GM12878 (cell line): ENCODE data around the gene C16orf87. TPM values are rescaled to one million over a fixed set of nuclear protein-coding genes. Genes with fewer than 3 reads are reported as not detected.

Experiments used
- ATAC-seq: fragments of 200-7000 bp; cut with Tn5 transposase; 3 replicates; pipeline ENCODE4 v1.9.1; 2020; ENCODE audit warnings: mild to moderate bottlenecking, moderate library complexity
- BruUV-seq: library from RNA; stranded (reverse); fragments of 400-500 nt; replicated peaks from 2 replicates; lab custom pipeline; 2021; lab: Mats Ljungman, UMichigan
- CTCF ChIA-PET: fragments of 300-600 bp; sonication (Branson Sonifier 250); formaldehyde crosslinking; extraction: SDS; loops from one replicate; lab custom pipeline; 2021; ENCODE audit warnings: inconsistent platforms; lab: Yijun Ruan, JAX
- POLR2A ChIA-PET: fragments of 350-600 bp; formaldehyde crosslinking; extraction: SDS; loops from one replicate; lab custom pipeline; 2021; ENCODE audit warnings: inconsistent platforms; lab: Charles Lee
- RAD21 ChIA-PET: fragments of 300-600 bp; sonication (Branson Sonifier 250); formaldehyde crosslinking; loops from one replicate; lab custom pipeline; 2023; ENCODE audit warnings: antibody characterized with exemption; ENCODE audit not compliant: unreplicated experiment; lab: Charles Lee
- SMC1A ChIA-PET: fragments of 300-600 bp; sonication (Branson Sonifier 250); formaldehyde crosslinking; loops from one replicate; lab custom pipeline; 2023; ENCODE audit not compliant: unreplicated experiment, uncharacterized antibody; lab: Charles Lee
- DNase-seq: peaks from one replicate; pipeline ENCODE4 v3.0.0-alpha.2; 2011; ENCODE audit warnings: low read depth, low spot score
- FAIRE-seq: peaks from 3 replicates; lab custom pipeline; 2011; peaks lifted over from hg19 to GRCh38; lab: Jason Lieb, UNC
- H2AFZ ChIP-seq: 2 replicates; pipeline ENCODE4 v1.6.0; 2011; ENCODE audit warnings: low read depth, low read length, control low read depth; ENCODE audit not compliant: control insufficient read depth
- H3K27ac ChIP-seq: 2 replicates; pipeline ENCODE4 v1.5.1; 2011; ENCODE audit warnings: control low read depth; ENCODE audit not compliant: control insufficient read depth, insufficient read depth
- H3K27me3 ChIP-seq, 2 experiments: replicated peaks in 1 of 2; 2 replicates each; pipeline versions ENCODE4 v1.6.0 to v1.6.1; 2011; ENCODE audit warnings: low read length in 1 of 2; ENCODE audit not compliant: control insufficient read depth in 2 of 2, insufficient read depth in 2 of 2
- H3K36me3 ChIP-seq, 2 experiments: 2 replicates each; pipeline ENCODE4 v1.5.1; 2011; ENCODE audit warnings: low read length in 1 of 2; ENCODE audit not compliant: control insufficient read depth in 2 of 2, insufficient read depth in 2 of 2
- H3K4me1 ChIP-seq: 2 replicates; pipeline ENCODE4 v1.6.1; 2011; ENCODE audit warnings: mild to moderate bottlenecking, low read length, moderate library complexity, mixed read lengths; ENCODE audit not compliant: control insufficient read depth, insufficient read depth
- H3K4me2 ChIP-seq: 2 replicates; pipeline ENCODE4 v1.6.0; 2011; ENCODE audit warnings: control low read depth; ENCODE audit not compliant: control insufficient read depth, insufficient read depth
- H3K4me3 ChIP-seq: fragments of 200-600 bp; sonication (generic); 2 replicates; pipeline ENCODE4 v1.5.1; 2016
- H3K79me2 ChIP-seq: 2 replicates; pipeline ENCODE4 v1.6.0; 2011; ENCODE audit warnings: low read length; ENCODE audit not compliant: control insufficient read depth, insufficient read depth
- H3K9ac ChIP-seq: 2 replicates; pipeline ENCODE4 v1.8.0; 2011; ENCODE audit warnings: low read length, control low read depth, mixed read lengths; ENCODE audit not compliant: control insufficient read depth, insufficient read depth
- H3K9me3 ChIP-seq: replicated peaks from 3 replicates; pipeline ENCODE4 v1.5.1; 2011; ENCODE audit warnings: mild to moderate bottlenecking, low read length; ENCODE audit not compliant: control insufficient read depth, insufficient read depth
- H4K20me1 ChIP-seq: 2 replicates; pipeline ENCODE4 v1.6.0; 2011; ENCODE audit not compliant: control insufficient read depth, insufficient read depth
- BACH1 ChIP-seq: fragments of 450-650 bp; IDR thresholded peaks from 2 replicates; pipeline ENCODE4 v1.6.1; 2017; ENCODE audit warnings: mild to moderate bottlenecking, borderline replicate concordance
- BCL11A ChIP-seq: IDR thresholded peaks from 2 replicates; pipeline ENCODE4 v1.6.1; 2011; ENCODE audit warnings: low read depth, low read length
- CTCF ChIP-seq, 3 experiments: IDR thresholded peaks in 2 of 3; conservative IDR thresholded peaks in 1 of 3; 2 replicates each; pipeline ENCODE4 v1.5.1; 2011; ENCODE audit warnings: low read depth in 3 of 3, low read length in 3 of 3, mild to moderate bottlenecking in 3 of 3, control low read depth in 2 of 3, moderate library complexity in 2 of 3, inconsistent platforms in 1 of 3, mixed read lengths in 1 of 3; ENCODE audit not compliant: control insufficient read depth in 2 of 3, insufficient read depth in 1 of 3; ENCODE audit errors: extremely low read depth in 1 of 3
- E4F1 ChIP-seq: fragments of 450-650 bp; IDR thresholded peaks from 2 replicates; pipeline ENCODE4 v1.6.1; 2018; ENCODE audit warnings: borderline replicate concordance, mild to moderate bottlenecking; ENCODE audit not compliant: partially characterized antibody
- FOS ChIP-seq: IDR thresholded peaks from 3 replicates; pipeline ENCODE4 v1.6.1; 2011; ENCODE audit warnings: borderline replicate concordance; ENCODE audit not compliant: insufficient read length; ENCODE audit errors: extremely low read depth
- RAD21 ChIP-seq: IDR thresholded peaks from 2 replicates; pipeline ENCODE4 v1.6.1; 2011; ENCODE audit warnings: mild to moderate bottlenecking, low read depth, low read length, moderate library complexity; ENCODE audit not compliant: insufficient read depth
- RB1 ChIP-seq: fragments of 450-650 bp; formaldehyde crosslinking; IDR thresholded peaks from 2 replicates; pipeline ENCODE4 v1.6.1; 2017; ENCODE audit warnings: mild to moderate bottlenecking, borderline replicate concordance
- SMC3 ChIP-seq: IDR thresholded peaks from 2 replicates; pipeline ENCODE4 v1.6.1; 2011; ENCODE audit warnings: low read length, improper control_type of control experiment, borderline replicate concordance
- WGBS: methylation state at CpG from one replicate; pipeline ENCODE4 v1.1.6; 2016; ENCODE audit warnings: low lambda C conversion rate; ENCODE audit not compliant: insufficient replicate concordance, insufficient coverage; ENCODE audit errors: missing lambda C conversion rate; 5-methylcytosine and 5-hydroxymethylcytosine counted together
- in situ Hi-C: fragments of 300-500 bp; cut with MboI; formaldehyde crosslinking; loops from 9 replicates; pipeline ENCODE4 v1.14.3; 2018; ENCODE audit warnings: mixed read lengths
- intact Hi-C: fragments of 100-400 bp; cut with micrococcal nuclease; formaldehyde crosslinking; loops from one replicate; pipeline ENCODE4 v1.14.2; 2022; ENCODE audit not compliant: unreplicated experiment
- polyA plus RNA-seq, 11 experiments: library from polyadenylated mRNA; depleted of rRNA in 4 of 11; unstranded in 6 of 11; stranded (reverse) in 5 of 11; fragments of >200 nt; fragmentation: Nextera tagmentation in 4 of 11; fragmentation: Illumina TruSeq in 1 of 11; extraction: Ambion mirVana in 4 of 11; extraction: Trizol in 1 of 11; gene quantifications; 1 replicate in 1 of 11; 2 replicates in 10 of 11; pipeline versions ENCODE4 v1.2.1 to v1.2.3, GENCODE V29; 2011 to 2016; ENCODE audit warnings: inconsistent platforms in 2 of 11, missing spikeins in 2 of 11, low read depth in 1 of 11
- total RNA-seq, 4 experiments: library from RNA; depleted of rRNA in 3 of 4; stranded (reverse); fragments of >200 nt in 3 of 4; fragmentation: Illumina TruSeq in 1 of 4; extraction: Trizol in 1 of 4; gene quantifications; 2 replicates each; pipeline versions ENCODE4 v1.2.1 to v1.2.3, GENCODE V29; 2013 to 2021

The C16orf87 gene
- total and polyA plus RNA-seq, 10 of the 15 experiments (the other 5 are each of a cell fraction or from before 2014, with no cell fraction given), result 18.4 to 72.6 (median 31.0) TPM

- TF ChIP-seq FOS (no peak), BCL11A (no peak), BACH1 (no peak), RB1 (no peak)
Observed at GRCh38 chr16:46803373-46803772, 27.6 kb downstream of the C16orf87 start (continued).

DNA sequence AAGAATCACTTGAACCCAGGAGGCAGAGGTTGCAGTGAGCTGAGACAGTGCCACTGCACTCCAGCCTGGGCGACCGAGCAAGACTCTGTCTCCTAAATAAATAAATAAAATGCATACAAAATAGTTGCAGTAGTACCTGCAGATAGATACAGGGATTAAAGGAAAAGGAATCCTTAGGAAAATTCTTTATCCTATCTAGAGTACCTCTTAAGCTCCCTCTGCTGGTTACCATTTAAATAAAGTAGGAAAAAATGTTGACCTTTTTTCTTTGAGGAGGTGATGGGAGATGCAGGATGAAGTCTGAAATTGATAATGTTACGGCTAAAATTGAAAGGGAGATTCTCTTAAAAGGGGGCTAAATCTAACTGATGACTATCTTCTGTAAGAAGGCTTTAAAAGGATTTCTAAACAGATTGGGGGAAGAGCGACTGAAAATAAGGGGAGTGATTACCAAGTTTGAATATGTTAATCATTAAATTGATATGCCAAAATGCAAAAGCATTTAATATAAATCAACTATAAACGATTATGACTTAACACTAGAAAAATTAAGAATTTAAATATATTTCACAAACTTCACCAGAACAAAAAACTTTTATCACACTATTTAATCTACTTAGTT is 29.4 kb downstream of the C16orf87 start:
- ATAC-seq (no peak), DNase-seq (no peak), FAIRE-seq (no peak)
- RAD21 ChIA-PET, result interaction anchor here (1.1 to 3.9 kb wide), 12 partner anchors 10 to 127 kb away, joined by 3 to 50 read pairs (median 5); no protein-coding TSS in a partner anchor
- Histone ChIP-seq H3K4me2 (no peak overlapping the region), H3K9me3 (peaks cover 3% of the 10 kb centered on the region; the same call in 2 of the 3 replicates), H3K79me2 (peaks cover 11% of the 10 kb centered on the region), H3K27me3 (no peaks in the 10 kb centered on the region), H3K36me3 (peaks cover 0 to 18% of the 10 kb centered on the region in 2 experiments; a peak in 2 of 4 replicates), H3K27ac (no peak overlapping the region), H2AFZ (no peak overlapping the region), H3K4me3 (no peak overlapping the region), H3K9ac (no peak overlapping the region), H3K4me1 (no peaks in the 10 kb centered on the region), H4K20me1 (no peaks in the 10 kb centered on the region)
- in situ Hi-C loops, result no loop called here
- WGBS, result 79% methylated on average over 5 of the region's 5 CpGs
- CTCF ChIA-PET, result interaction anchor here (0.6 to 6.3 kb wide), 19 partner anchors 8 to 133 kb away, joined by 3 to 112 read pairs (median 7); partner anchors contain the start of gene ORC6
- intact Hi-C loops, result no loop called here
- TF ChIP-seq RAD21 (peak; percentile 39; the same call in 1 of the 2 replicates), E4F1 (no peak), CTCF (IDR thresholded peaks at IDR 0.05 in 2 of 3, conservative IDR thresholded peaks at IDR 0.05 in 1 of 3; ENCODE audit: control insufficient read depth in 2 of 3, extremely low read depth in 1 of 3, insufficient read depth in 1 of 3, low read depth in 3 of 3, low read length in 3 of 3) (peak in 1 of 3 experiments; percentile 6; a peak in 1 of 6 replicates), SMC3 (peak; percentile 38; the same call in 1 of the 2 replicates)
- SMC1A ChIA-PET, result interaction anchor here (1.0 to 6.2 kb wide), 18 partner anchors 8 to 194 kb away, joined by 3 to 70 read pairs (median 5); partner anchors contain the start of gene ORC6
- BruUV-seq, result no TSS peak
- POLR2A ChIA-PET, result interaction anchor here (0.6 to 2.9 kb wide), 2 partner anchors 12 to 28 kb away, joined by 3 to 12 read pairs; no protein-coding TSS in a partner anchor
